OCI-LY7 (cell line): ENCODE results near the gene C2CD3. TPM values are rescaled to one million over a fixed set of nuclear protein-coding genes. Genes with fewer than 3 reads are reported as not detected.

ENCODE experiments used
- BruUV-seq: library from RNA; stranded (reverse); fragments of 400-500 nt; replicated peaks from 2 replicates; lab custom pipeline; 2021; lab: Mats Ljungman, UMichigan
- CTCF ChIA-PET: fragments of 300-600 bp; sonication (Branson Sonifier 250); formaldehyde crosslinking; loops from one replicate; lab custom pipeline; 2022; ENCODE audit warnings: antibody characterized with exemption; ENCODE audit not compliant: unreplicated experiment; lab: Charles Lee
- POLR2A ChIA-PET: fragments of 300-600 bp; sonication (Branson Sonifier 250); formaldehyde crosslinking; loops from one replicate; lab custom pipeline; 2022; ENCODE audit warnings: antibody characterized with exemption; lab: Charles Lee
- DNase-seq: peaks from one replicate; pipeline ENCODE4 v3.0.0-alpha.2; 2015; ENCODE audit warnings: low spot score
- H2AFZ ChIP-seq: fragments of 200-600 bp; sonication (generic), shearing (Covaris generic); 2 replicates; pipeline ENCODE4 v1.6.1; 2014; ENCODE audit warnings: mild to moderate bottlenecking, antibody characterized with exemption, low read length, moderate library complexity
- H3K27ac ChIP-seq: fragments of 200-600 bp; sonication (generic); 2 replicates; pipeline ENCODE4 v1.5.1; 2014; ENCODE audit warnings: mixed run types, low read depth, mild to moderate bottlenecking, moderate library complexity, low read length, inconsistent platforms; ENCODE audit not compliant: poor library complexity, severe bottlenecking
- H3K36me3 ChIP-seq: fragments of 200-600 bp; sonication (generic); 2 replicates; pipeline ENCODE4 v1.6.1; 2014; ENCODE audit warnings: mild to moderate bottlenecking, antibody characterized with exemption, low read length, moderate library complexity, mixed read lengths; ENCODE audit not compliant: insufficient read depth
- H3K4me1 ChIP-seq: fragments of 200-600 bp; sonication (generic); 2 replicates; pipeline ENCODE4 v1.5.1; 2014; ENCODE audit warnings: mild to moderate bottlenecking, low read length; ENCODE audit not compliant: insufficient read depth, poor library complexity, severe bottlenecking
- H3K4me2 ChIP-seq: fragments of 200-600 bp; sonication (generic); 2 replicates; pipeline ENCODE4 v1.6.1; 2014; ENCODE audit warnings: mild to moderate bottlenecking, low read length
- H3K4me3 ChIP-seq: fragments of 200-600 bp; sonication (generic); 2 replicates; pipeline ENCODE4 v1.5.1; 2014; ENCODE audit warnings: mild to moderate bottlenecking, low read depth, low read length; ENCODE audit not compliant: poor library complexity, severe bottlenecking
- H3K79me2 ChIP-seq: fragments of 200-600 bp; sonication (generic); 2 replicates; pipeline ENCODE4 v1.6.1; 2016; ENCODE audit warnings: low read depth, mild to moderate bottlenecking, low read length, moderate library complexity, mixed read lengths; ENCODE audit not compliant: insufficient read depth
- H3K9me2 ChIP-seq: fragments of 200-600 bp; sonication (generic); 2 replicates; pipeline ENCODE4 v1.6.1; 2016; ENCODE audit warnings: mild to moderate bottlenecking, low read length, mixed read lengths; ENCODE audit not compliant: insufficient read depth
- H3K9me3 ChIP-seq: fragments of 200-600 bp; sonication (generic); 2 replicates; pipeline ENCODE4 v1.6.1; 2014; ENCODE audit warnings: mild to moderate bottlenecking, mixed run types, low read length, mixed read lengths
- H4K20me1 ChIP-seq: fragments of 200-600 bp; sonication (generic); 2 replicates; pipeline ENCODE4 v1.6.1; 2014; ENCODE audit warnings: mild to moderate bottlenecking, antibody characterized with exemption, low read length, moderate library complexity, mixed read lengths; ENCODE audit not compliant: insufficient read depth
- EZH2phosphoT487 ChIP-seq: fragments of 200-600 bp; sonication (generic); IDR thresholded peaks from 2 replicates; pipeline ENCODE4 v1.6.1; 2018; ENCODE audit warnings: low read depth, borderline replicate concordance, mild to moderate bottlenecking, mixed run types, antibody characterized with exemption, low read length, moderate library complexity, mixed read lengths
- intact Hi-C: fragments of 100-400 bp; cut with micrococcal nuclease; formaldehyde crosslinking; loops from one replicate; pipeline ENCODE4 v1.10.0; 2022; ENCODE audit not compliant: unreplicated experiment
- total RNA-seq, 2 experiments: library from RNA; depleted of rRNA in 1 of 2; stranded (reverse); fragments of >200 nt in 1 of 2; shearing (Covaris generic) in 1 of 2; gene quantifications; 2 replicates each; pipeline ENCODE4 v1.2.3, GENCODE V29; 2014 to 2022
- TF ChIP-seq, protein P1 (sequence below): fragments of 200-600 bp; sonication (generic); conservative IDR thresholded peaks from 2 replicates; pipeline ENCODE4 v1.5.1; 2014; ENCODE audit warnings: mild to moderate bottlenecking, antibody characterized with exemption, low read length, moderate library complexity, mixed read lengths

Gene C2CD3
- total RNA-seq, 2 experiments from 2014 or later = 29.2 to 32.1 TPM

- no peaks in the 10 kb centered on the region for H3K4me1 ChIP-seq
- no peak overlapping the region for H3K27ac ChIP-seq
- H3K79me2 ChIP-seq = no peaks in the 10 kb centered on the region
- BruUV-seq = no TSS peak
- no peaks in the 10 kb centered on the region for H4K20me1 ChIP-seq
- no peak overlapping the region for H2AFZ ChIP-seq
- no peaks in the 10 kb centered on the region for H3K9me2 ChIP-seq
- H3K36me3 ChIP-seq = peaks cover 32% of the 10 kb centered on the region
- ChIA-PET POLR2A (no interaction called here), CTCF (no interaction called here)
- no peak for TF ChIP-seq EZH2phosphoT487
- TF ChIP-seq, protein P1, sequence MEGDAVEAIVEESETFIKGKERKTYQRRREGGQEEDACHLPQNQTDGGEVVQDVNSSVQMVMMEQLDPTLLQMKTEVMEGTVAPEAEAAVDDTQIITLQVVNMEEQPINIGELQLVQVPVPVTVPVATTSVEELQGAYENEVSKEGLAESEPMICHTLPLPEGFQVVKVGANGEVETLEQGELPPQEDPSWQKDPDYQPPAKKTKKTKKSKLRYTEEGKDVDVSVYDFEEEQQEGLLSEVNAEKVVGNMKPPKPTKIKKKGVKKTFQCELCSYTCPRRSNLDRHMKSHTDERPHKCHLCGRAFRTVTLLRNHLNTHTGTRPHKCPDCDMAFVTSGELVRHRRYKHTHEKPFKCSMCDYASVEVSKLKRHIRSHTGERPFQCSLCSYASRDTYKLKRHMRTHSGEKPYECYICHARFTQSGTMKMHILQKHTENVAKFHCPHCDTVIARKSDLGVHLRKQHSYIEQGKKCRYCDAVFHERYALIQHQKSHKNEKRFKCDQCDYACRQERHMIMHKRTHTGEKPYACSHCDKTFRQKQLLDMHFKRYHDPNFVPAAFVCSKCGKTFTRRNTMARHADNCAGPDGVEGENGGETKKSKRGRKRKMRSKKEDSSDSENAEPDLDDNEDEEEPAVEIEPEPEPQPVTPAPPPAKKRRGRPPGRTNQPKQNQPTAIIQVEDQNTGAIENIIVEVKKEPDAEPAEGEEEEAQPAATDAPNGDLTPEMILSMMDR = no peak
- no peaks in the 10 kb centered on the region for H3K9me3 ChIP-seq
- no peak overlapping the region for H3K4me2 ChIP-seq
- intact Hi-C loops = no loop called here
- no peak overlapping the region for H3K4me3 ChIP-seq
- DNase-seq = no peak
Measured at GRCh38 chr11:74212533-74212932, 41.7 kb upstream of the C2CD3 start.

DNA sequence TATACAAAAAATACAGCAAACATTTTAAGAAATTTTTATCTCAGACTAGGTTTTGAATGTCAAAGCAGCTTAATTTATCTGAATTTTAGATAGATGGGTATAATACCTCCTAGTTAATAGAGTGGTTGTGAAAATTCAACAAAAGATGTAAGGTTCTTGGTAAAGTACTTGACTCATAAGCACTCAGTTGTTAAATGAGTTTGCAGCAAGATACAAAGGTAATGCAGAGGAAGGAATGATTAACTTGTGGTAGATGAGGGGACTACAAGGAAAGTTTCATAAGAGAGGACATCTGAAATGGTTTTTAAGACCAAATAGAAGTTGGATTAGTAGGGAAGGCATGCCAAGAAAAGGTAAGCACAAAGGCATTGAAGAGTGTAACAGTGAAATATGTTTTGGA is 37.7 kb upstream of the C2CD3 start:
- BruUV-seq = no TSS peak
- POLR2A ChIA-PET = interaction anchor here (0.9 to 1.0 kb wide), 2 partner anchors 20 to 24 kb away, joined by 3 to 4 read pairs; no protein-coding TSS in a partner anchor
- Histone ChIP-seq H3K27ac (no peak overlapping the region), H4K20me1 (no peaks in the 10 kb centered on the region), H3K4me2 (no peak overlapping the region), H3K36me3 (peaks cover 60% of the 10 kb centered on the region), H2AFZ (no peak overlapping the region), H3K79me2 (no peaks in the 10 kb centered on the region), H3K9me2 (no peaks in the 10 kb centered on the region), H3K4me3 (no peak overlapping the region), H3K9me3 (no peaks in the 10 kb centered on the region), H3K4me1 (no peaks in the 10 kb centered on the region)
- no peak for DNase-seq
- CTCF ChIA-PET = no interaction called here
- intact Hi-C loops = no loop called here
- TF ChIP-seq, protein P1 = 0 out of 2 replicates have a peak, but pooled peaks have one; percentile 3
- TF ChIP-seq EZH2phosphoT487 = no peak

- H4K20me1 ChIP-seq = no peaks in the 10 kb centered on the region
- H3K79me2 ChIP-seq = no peaks in the 10 kb centered on the region
- no peak for DNase-seq
- no TSS peak for BruUV-seq
- ChIA-PET CTCF (no interaction called here), POLR2A (no interaction called here)
- TF ChIP-seq, protein P1 = no peak
- TF ChIP-seq EZH2phosphoT487 = no peak
- H3K36me3 ChIP-seq = peaks cover 48% of the 10 kb centered on the region
- H3K4me3 ChIP-seq = no peak overlapping the region
- H3K4me1 ChIP-seq = no peaks in the 10 kb centered on the region
- intact Hi-C loops = no loop called here
- H3K27ac ChIP-seq = no peak overlapping the region
- H3K4me2 ChIP-seq = no peak overlapping the region
- no peaks in the 10 kb centered on the region for H3K9me2 ChIP-seq
- H3K9me3 ChIP-seq = no peaks in the 10 kb centered on the region
- no peak overlapping the region for H2AFZ ChIP-seq
Measured at GRCh38 chr11:74206746-74207145, 35.9 kb upstream of the C2CD3 start.
